T-helper 22 cell (primary cell): ENCODE measurements around the gene STX8.

ENCODE experiments used
- DNase-seq: peaks from one replicate; pipeline ENCODE4 v3.0.0-alpha.2; 2020; ENCODE audit warnings: low read depth

The STX8 gene

GRCh38 chr17:9225305-9226101 is 350.1 kb downstream of the STX8 start:
- DNase-seq, result no peak

- DNase-seq, result no peak
Measured at GRCh38 chr17:9224485-9224884, 351.1 kb downstream of the STX8 start.

DNA sequence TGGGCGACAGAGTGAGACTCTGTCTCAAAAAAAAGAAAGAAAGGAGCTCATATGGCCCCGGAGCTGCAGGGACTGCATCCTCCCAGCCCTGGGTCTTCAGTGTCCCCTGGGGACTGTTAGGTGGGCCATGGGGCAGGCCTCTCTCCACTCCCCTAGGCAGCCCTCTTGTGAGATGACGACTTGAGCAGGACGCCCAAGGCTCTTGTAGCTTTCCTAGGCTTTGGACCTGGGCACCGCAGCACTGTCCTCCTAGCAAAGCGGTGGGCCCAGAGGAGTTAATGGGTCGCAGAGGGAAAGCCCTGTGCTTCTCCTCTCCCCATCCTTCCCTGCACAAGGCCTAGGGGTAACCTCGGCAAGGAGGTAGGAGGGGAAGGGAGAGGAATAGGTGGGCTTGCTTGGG is 352.1 kb downstream of the STX8 start:
- no peak for DNase-seq

- no peak for DNase-seq
Measured at GRCh38 chr17:9221922-9222180, 353.8 kb downstream of the STX8 start.

GRCh38 chr17:9221147-9221921 is 354.3 kb downstream of the STX8 start:
- DNase-seq, result no peak

- no peak for DNase-seq
Measured at GRCh38 chr17:9220398-9221146, 355.0 kb downstream of the STX8 start.

DNA sequence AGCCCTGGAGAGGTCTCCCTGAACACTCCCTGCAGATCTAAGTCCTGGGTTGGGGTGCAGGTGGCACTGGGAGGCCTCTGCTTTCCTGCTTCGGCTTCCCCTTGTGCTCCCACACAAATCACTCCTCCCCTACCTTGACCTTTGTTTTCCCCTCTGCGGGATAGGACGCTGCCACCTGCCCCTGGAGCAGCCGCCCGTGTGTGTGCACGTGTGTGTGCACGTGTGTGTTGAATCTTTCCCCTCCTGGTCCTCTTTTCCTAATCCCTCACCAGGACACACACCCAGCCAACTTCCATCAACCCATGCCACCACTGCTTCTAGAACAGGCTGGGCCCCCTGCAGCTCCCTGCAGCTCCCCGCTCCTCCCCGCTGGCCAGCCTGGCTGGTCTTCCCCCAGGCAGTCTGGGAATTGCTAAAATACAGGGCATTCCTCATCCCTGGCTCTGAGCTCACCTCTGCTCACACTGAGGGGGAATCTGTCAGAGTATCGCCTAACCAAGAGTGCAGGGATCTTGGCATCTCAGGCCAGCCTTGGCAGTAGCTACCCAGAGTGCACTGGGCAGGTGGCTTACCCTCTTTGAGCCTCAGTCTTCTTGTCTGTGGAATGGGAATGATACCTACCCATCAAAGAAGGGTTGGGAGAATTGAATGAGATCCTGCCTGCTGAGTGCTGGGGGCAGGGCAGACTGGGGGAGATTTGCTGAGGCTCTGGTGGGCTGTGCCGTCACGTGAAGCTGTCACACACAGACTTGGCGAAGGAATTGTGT is 355.8 kb downstream of the STX8 start:
- DNase-seq, result no peak

- no peak for DNase-seq
Measured at GRCh38 chr17:9218911-9219310, 356.7 kb downstream of the STX8 start.

DNA sequence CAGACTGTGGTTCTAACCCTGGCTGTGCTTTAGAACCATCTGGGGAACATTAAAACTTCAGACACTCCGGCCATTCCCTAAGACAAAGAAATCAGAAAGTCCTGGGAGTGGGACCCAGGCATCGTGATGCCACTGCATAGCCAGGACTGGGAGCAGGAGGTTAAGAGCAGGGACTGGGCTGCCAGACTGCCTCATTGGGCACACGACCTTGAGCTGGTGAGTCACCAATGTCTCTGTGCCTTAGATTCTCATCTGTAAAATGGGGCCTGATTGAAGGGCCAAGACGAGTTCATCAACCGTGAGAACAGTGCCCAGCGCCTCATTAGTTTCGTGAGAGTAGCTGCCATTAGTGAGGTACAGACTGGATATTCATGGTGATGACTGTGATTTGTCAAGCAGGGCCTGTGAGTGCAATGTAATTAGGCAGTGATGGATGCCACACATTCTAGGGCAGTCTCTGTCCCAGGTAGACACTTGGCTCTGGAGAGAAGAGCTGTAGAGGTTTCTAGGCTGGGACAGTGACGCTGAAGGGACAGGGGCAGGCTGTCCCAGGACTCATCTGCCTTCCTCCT is 357.5 kb downstream of the STX8 start:
- DNase-seq, result no peak

- no peak for DNase-seq
Measured at GRCh38 chr17:9217151-9218056, 358.2 kb downstream of the STX8 start.

- no peak for DNase-seq
Measured at GRCh38 chr17:9215465-9215864, 360.2 kb downstream of the STX8 start.

GRCh38 chr17:9213303-9213640 is 362.3 kb downstream of the STX8 start:
- DNase-seq, result no peak

DNA sequence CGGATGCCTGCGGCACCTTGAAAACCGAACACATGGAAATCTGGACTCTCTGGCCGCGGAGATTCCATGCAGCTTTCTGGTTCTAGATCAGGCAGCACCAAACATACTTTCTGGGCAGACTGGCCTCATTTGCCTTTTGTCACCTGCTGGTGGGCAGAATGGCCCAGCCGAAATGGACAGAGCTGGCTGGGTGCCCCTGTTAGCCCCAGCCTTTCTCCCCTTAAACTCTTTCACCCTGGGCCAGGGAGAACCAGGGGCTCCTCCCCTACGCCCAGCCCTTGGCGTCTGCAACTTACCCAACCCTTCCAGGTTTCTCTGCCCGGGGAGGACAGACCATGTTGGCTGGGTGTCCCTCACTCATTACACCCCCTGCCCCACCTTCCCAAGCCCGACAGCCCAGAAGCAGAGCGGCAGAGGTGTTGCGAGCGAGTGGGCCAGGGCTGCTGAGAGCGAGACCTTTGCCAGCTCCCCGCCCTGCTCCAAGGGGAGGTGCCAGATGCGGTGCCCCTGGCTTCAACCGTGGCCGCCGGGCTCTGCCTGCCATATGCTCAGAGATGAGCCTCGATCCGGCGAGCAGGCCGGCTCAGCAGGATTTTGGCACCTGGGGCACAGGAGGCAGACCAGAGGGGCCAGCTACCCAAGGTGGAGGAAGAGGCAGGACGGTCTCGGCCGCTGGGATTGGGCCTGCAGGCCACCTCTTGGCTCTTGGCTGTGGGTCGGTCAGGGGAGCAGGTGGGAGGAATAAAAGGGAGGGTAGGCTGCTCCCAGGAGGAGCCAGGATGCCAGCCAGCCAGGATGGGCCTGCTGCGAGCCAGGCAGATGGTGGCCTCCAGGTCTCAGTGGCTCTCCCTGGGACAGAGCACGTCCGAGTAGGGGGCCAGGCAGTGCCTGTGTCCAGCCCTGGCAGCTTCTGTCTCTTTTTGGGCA is 363.0 kb downstream of the STX8 start:
- no peak for DNase-seq

DNA sequence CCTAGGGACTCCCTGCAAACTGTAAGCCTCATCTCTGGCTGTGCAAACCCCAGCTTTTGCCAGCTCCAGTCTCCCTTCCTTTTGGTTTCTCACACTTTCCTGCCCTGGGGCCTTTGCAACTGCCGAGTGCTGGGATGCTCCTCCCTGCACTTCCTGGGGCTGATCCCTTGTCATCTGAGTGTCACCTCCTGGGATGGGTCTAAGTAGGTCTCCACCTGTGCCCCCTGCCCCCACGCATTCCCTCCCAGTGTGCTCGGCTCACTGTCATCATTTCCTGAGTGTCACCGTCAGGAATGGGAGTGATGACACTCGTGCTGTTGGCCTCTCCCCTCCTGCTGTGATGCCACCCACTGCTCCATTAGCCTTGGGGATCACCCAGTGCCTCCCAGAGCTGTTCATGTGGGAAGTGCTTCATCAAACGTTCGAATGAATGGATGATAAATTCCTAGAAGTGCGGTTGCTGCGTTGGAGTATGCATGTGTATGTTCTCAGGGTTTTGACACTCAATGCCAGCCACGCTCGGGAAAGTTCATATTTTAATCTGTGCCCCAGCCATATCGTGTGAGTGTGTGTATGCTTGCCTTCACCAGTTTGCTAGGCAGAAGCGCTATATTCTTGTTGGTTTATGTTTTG is 364.4 kb downstream of the STX8 start:
- no peak for DNase-seq

GRCh38 chr17:9209781-9210370 is 365.7 kb downstream of the STX8 start:
- DNase-seq, result no peak

- no peak for DNase-seq
Measured at GRCh38 chr17:9209347-9209746, 366.3 kb downstream of the STX8 start.

DNA sequence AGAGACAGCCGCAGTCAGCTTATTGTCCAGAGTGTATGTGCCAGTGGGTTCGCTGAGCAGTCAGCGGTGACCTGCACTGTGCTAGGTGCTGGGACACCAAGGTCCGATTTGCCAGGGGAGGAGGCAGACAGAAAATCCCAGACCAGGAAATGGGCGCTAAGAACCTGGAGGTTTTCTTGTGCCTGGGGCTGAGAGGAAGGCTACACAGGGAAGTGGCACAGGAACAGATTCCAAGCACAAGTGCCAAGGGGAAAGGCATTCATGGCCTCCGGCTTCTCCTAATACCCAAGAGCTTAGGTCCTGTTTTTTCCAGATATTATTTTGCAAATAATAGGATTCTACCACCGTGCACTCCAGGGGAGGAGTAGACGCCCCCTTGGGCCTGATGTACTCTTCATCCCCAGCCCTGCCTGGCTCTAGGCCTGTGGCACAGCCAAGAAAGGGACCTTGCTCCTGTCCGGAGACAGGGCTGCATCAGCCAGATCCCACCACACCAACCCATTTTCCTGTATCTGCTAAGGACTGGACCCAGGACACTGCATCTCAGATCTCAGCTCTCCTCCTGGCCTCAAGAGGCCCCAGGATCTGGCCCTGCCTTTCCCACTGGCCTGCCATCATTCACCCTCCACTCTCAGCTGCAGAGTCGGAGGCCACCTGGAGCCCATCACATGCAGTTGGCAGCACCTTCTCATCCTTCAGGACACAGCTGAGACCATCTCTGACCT is 367.1 kb downstream of the STX8 start:
- no peak for DNase-seq

GRCh38 chr17:9206741-9207332 is 368.8 kb downstream of the STX8 start:
- DNase-seq, result no peak
